HepG2 (cell line): ENCODE results near the gene TMEM237. TPM values are rescaled to one million over a fixed set of nuclear protein-coding genes. Genes with fewer than 3 reads are reported as not detected.

ENCODE experiments used
- AKAP8 ChIP-seq: sonication (generic); formaldehyde crosslinking; IDR thresholded peaks from 2 replicates; pipeline ENCODE4 v1.5.1; 2020; ENCODE audit warnings: mild to moderate bottlenecking, missing genetic modification reagents
- GATAD2A ChIP-seq: IDR thresholded peaks from 2 replicates; pipeline ENCODE4 v1.6.1; 2016
- HDAC1 ChIP-seq: sonication (generic); formaldehyde crosslinking; IDR thresholded peaks from 2 replicates; pipeline ENCODE4 v1.5.1; 2020; ENCODE audit warnings: mild to moderate bottlenecking, missing genetic modification reagents
- ZNF652 ChIP-seq: IDR thresholded peaks from 2 replicates; pipeline ENCODE4 v1.6.1; 2016; ENCODE audit warnings: low read depth, borderline replicate concordance
- polyA plus RNA-seq, 8 experiments: library from polyadenylated mRNA; depleted of rRNA in 3 of 8; stranded (reverse) in 7 of 8; unstranded in 1 of 8; fragments of >200 nt; fragmentation: Illumina TruSeq in 4 of 8; extraction: Trizol in 4 of 8; gene quantifications; 2 replicates each; pipeline versions ENCODE4 v1.2.1 to v1.2.3, GENCODE V29; 2011 to 2016; ENCODE audit warnings: low read depth in 4 of 8, missing spikeins in 1 of 8, mixed read lengths in 1 of 8; ENCODE audit not compliant: insufficient read depth in 1 of 8
- total RNA-seq, 5 experiments: library from RNA; depleted of rRNA; stranded (reverse); fragments of >200 nt; fragmentation: Illumina TruSeq; extraction: Trizol; gene quantifications; 2 replicates each; pipeline ENCODE4 v1.2.3, GENCODE V29; 2016; ENCODE audit warnings: low read depth in 1 of 5
- TF ChIP-seq, protein P1 (sequence below), 2 experiments: sonication (generic) in 1 of 2; formaldehyde crosslinking in 1 of 2; IDR thresholded peaks; 2 replicates each; pipeline versions ENCODE4 v1.6.1 to v1.9.0; 2014 to 2022; ENCODE audit warnings: antibody characterized with exemption in 1 of 2, borderline replicate concordance in 1 of 2, inconsistent platforms in 1 of 2, low read depth in 1 of 2, missing genetic modification reagents in 1 of 2
- TF ChIP-seq, protein P2 (sequence below): sonication (generic); formaldehyde crosslinking; IDR thresholded peaks from 2 replicates; pipeline ENCODE4 v1.4.0; 2020; ENCODE audit warnings: missing genetic modification reagents, mild to moderate bottlenecking, borderline replicate concordance
- TF ChIP-seq, protein P3 (sequence below): sonication (generic); formaldehyde crosslinking; IDR thresholded peaks from 2 replicates; pipeline ENCODE4 v1.5.0; 2020; ENCODE audit warnings: missing genetic modification reagents

Gene TMEM237
- total and polyA plus RNA-seq, 2 of the 13 experiments (the other 11 are each of a cell fraction or from before 2014, with no cell fraction given), result 21.8 to 36.1 TPM

DNA sequence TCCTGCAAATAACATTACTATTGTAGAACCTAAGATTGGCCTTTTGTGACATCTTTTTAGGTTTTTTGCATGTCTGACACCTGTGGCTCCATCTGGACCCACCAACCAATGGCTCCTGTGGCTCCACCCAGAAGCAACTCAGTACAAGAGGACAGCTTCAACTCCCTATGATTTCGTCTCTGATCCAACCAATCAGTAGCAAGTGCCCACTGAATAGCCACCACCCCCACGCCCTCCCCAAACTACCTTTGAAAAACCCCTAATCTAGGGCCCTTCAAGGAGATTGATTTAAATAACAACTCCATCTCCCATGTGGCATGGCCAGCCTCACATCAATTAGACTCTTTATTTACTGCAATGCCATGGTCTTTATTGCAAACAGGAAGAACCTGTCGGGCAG, 31.5 kb upstream of the TMEM237 start (continued):
- TF ChIP-seq, protein P1, sequence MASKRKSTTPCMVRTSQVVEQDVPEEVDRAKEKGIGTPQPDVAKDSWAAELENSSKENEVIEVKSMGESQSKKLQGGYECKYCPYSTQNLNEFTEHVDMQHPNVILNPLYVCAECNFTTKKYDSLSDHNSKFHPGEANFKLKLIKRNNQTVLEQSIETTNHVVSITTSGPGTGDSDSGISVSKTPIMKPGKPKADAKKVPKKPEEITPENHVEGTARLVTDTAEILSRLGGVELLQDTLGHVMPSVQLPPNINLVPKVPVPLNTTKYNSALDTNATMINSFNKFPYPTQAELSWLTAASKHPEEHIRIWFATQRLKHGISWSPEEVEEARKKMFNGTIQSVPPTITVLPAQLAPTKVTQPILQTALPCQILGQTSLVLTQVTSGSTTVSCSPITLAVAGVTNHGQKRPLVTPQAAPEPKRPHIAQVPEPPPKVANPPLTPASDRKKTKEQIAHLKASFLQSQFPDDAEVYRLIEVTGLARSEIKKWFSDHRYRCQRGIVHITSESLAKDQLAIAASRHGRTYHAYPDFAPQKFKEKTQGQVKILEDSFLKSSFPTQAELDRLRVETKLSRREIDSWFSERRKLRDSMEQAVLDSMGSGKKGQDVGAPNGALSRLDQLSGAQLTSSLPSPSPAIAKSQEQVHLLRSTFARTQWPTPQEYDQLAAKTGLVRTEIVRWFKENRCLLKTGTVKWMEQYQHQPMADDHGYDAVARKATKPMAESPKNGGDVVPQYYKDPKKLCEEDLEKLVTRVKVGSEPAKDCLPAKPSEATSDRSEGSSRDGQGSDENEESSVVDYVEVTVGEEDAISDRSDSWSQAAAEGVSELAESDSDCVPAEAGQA (IDR thresholded peaks at IDR 0.05; ENCODE audit: low read depth), result no peak
- TF ChIP-seq, protein P1 (CRISPR knock-in tag; IDR thresholded peaks at IDR 0.05; ENCODE audit: borderline replicate concordance), result no peak
- no peak for TF ChIP-seq HDAC1
- TF ChIP-seq, protein P2, sequence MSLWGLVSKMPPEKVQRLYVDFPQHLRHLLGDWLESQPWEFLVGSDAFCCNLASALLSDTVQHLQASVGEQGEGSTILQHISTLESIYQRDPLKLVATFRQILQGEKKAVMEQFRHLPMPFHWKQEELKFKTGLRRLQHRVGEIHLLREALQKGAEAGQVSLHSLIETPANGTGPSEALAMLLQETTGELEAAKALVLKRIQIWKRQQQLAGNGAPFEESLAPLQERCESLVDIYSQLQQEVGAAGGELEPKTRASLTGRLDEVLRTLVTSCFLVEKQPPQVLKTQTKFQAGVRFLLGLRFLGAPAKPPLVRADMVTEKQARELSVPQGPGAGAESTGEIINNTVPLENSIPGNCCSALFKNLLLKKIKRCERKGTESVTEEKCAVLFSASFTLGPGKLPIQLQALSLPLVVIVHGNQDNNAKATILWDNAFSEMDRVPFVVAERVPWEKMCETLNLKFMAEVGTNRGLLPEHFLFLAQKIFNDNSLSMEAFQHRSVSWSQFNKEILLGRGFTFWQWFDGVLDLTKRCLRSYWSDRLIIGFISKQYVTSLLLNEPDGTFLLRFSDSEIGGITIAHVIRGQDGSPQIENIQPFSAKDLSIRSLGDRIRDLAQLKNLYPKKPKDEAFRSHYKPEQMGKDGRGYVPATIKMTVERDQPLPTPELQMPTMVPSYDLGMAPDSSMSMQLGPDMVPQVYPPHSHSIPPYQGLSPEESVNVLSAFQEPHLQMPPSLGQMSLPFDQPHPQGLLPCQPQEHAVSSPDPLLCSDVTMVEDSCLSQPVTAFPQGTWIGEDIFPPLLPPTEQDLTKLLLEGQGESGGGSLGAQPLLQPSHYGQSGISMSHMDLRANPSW (CRISPR knock-in tag), result no peak
- TF ChIP-seq, protein P3, sequence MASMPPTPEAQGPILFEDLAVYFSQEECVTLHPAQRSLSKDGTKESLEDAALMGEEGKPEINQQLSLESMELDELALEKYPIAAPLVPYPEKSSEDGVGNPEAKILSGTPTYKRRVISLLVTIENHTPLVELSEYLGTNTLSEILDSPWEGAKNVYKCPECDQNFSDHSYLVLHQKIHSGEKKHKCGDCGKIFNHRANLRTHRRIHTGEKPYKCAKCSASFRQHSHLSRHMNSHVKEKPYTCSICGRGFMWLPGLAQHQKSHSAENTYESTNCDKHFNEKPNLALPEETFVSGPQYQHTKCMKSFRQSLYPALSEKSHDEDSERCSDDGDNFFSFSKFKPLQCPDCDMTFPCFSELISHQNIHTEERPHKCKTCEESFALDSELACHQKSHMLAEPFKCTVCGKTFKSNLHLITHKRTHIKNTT (CRISPR knock-in tag), result no peak
- TF ChIP-seq GATAD2A (CRISPR knock-in tag), result no peak
- TF ChIP-seq ZNF652 (CRISPR knock-in tag), result no peak
- no peak for TF ChIP-seq AKAP8 (CRISPR knock-in tag)
